ENCODE results near the gene ACTL9. TPM values are rescaled to one million over a fixed set of nuclear protein-coding genes. Genes with fewer than 3 reads are reported as not detected.

The ACTL9 gene
- total and polyA plus RNA-seq, 2 donors (not counting 3 experiments of a cell fraction or from before 2014, with no cell fraction given): not detected

- ChIA-PET CTCF (no interaction called here), POLR2A (no interaction called here)
- Histone ChIP-seq H3K4me3 (replicated peaks in 1 of 3; ENCODE audit: insufficient read depth in 1 of 3, low read depth in 1 of 3, low read length in 3 of 3) (no peak overlapping the region), H3K27ac (ENCODE audit: insufficient read depth, low read depth, low read length) (no peak overlapping the region), H3K79me2 (ENCODE audit: control insufficient read depth, insufficient read depth, low read length) (no peaks in the 10 kb centered on the region), H3K27me3 (ENCODE audit: control insufficient read depth in 2 of 2, insufficient read depth in 2 of 2, low read length in 2 of 2) (no peaks in the 10 kb centered on the region), H3K4me2 (ENCODE audit: insufficient read depth, low read length) (no peak overlapping the region), H2AFZ (ENCODE audit: low read depth, low read length) (no peak overlapping the region), H4K20me1 (replicated peaks; ENCODE audit: control insufficient read depth, extremely low read depth, insufficient read depth, low read length) (no peaks in the 10 kb centered on the region), H3K9me1 (replicated peaks; ENCODE audit: control insufficient read depth, extremely low read depth, insufficient read depth, low read length) (no peaks in the 10 kb centered on the region), H3K4me1 (ENCODE audit: control insufficient read depth, extremely low read depth, insufficient read depth, low read length) (no peaks in the 10 kb centered on the region), H3K36me3 (ENCODE audit: control insufficient read depth in 2 of 2, extremely low read depth in 1 of 2, insufficient read depth in 2 of 2, low read length in 2 of 2) (no peaks in the 10 kb centered on the region), H3K9ac (replicated peaks; ENCODE audit: extremely low read depth, insufficient read depth, low read length) (no peak overlapping the region), H3K9me3 (replicated peaks; ENCODE audit: control insufficient read depth, insufficient read depth, low read length) (no peaks in the 10 kb centered on the region)
- dilution Hi-C loops (cut with MboI; ENCODE audit: extremely low pct_ligation_motif_present, low sequenced_read_pairs): no loop called here
- no peak for TF ChIP-seq POLR2AphosphoS5 (IDR thresholded peaks at IDR 0.05; ENCODE audit: insufficient read depth, low read depth, low read length)
- TF ChIP-seq FOS (IDR thresholded peaks at IDR 0.05; ENCODE audit: borderline replicate concordance, insufficient read depth, low read length): no peak
- no peak for TF ChIP-seq EZH2 (IDR thresholded peaks at IDR 0.05; ENCODE audit: borderline replicate concordance, low read depth, low read length, severe bottlenecking)
- no peak for TF ChIP-seq MAX (IDR thresholded peaks at IDR 0.05; ENCODE audit: insufficient read depth, insufficient read length)
- TF ChIP-seq JUN (IDR thresholded peaks at IDR 0.05; ENCODE audit: borderline replicate concordance, insufficient read depth, insufficient read length, low read depth): no peak
- no peak for TF ChIP-seq MYC (IDR thresholded peaks at IDR 0.05; ENCODE audit: low read depth, low read length)
- TF ChIP-seq POLR2A (IDR thresholded peaks at IDR 0.05; ENCODE audit: low read depth, low read length): no peak
- intact Hi-C loops (cut with micrococcal nuclease): no loop called here
- FAIRE-seq (no peak), DNase-seq (ENCODE audit: low read depth, low spot score) (no peak)
- no TSS peak for BruUV-seq (replicated peaks)
Measured at GRCh38 chr19:8688930-8689329, 9.7 kb downstream of the ACTL9 start.

- Histone ChIP-seq H3K4me1 (ENCODE audit: control insufficient read depth, extremely low read depth, insufficient read depth, low read length) (no peaks in the 10 kb centered on the region), H3K79me2 (ENCODE audit: control insufficient read depth, insufficient read depth, low read length) (no peaks in the 10 kb centered on the region), H4K20me1 (replicated peaks; ENCODE audit: control insufficient read depth, extremely low read depth, insufficient read depth, low read length) (no peaks in the 10 kb centered on the region), H3K4me3 (replicated peaks in 1 of 3; ENCODE audit: insufficient read depth in 1 of 3, low read depth in 1 of 3, low read length in 3 of 3) (no peak overlapping the region), H3K27ac (ENCODE audit: insufficient read depth, low read depth, low read length) (no peak overlapping the region), H3K9me3 (replicated peaks; ENCODE audit: control insufficient read depth, insufficient read depth, low read length) (no peaks in the 10 kb centered on the region), H3K9me1 (replicated peaks; ENCODE audit: control insufficient read depth, extremely low read depth, insufficient read depth, low read length) (no peaks in the 10 kb centered on the region), H3K9ac (replicated peaks; ENCODE audit: extremely low read depth, insufficient read depth, low read length) (no peak overlapping the region), H3K36me3 (ENCODE audit: control insufficient read depth in 2 of 2, extremely low read depth in 1 of 2, insufficient read depth in 2 of 2, low read length in 2 of 2) (no peaks in the 10 kb centered on the region), H2AFZ (ENCODE audit: low read depth, low read length) (no peak overlapping the region), H3K27me3 (ENCODE audit: control insufficient read depth in 2 of 2, insufficient read depth in 2 of 2, low read length in 2 of 2) (no peaks in the 10 kb centered on the region), H3K4me2 (ENCODE audit: insufficient read depth, low read length) (no peak overlapping the region)
- intact Hi-C loops (cut with micrococcal nuclease) (no loop called here), dilution Hi-C loops (cut with MboI; ENCODE audit: extremely low pct_ligation_motif_present, low sequenced_read_pairs) (no loop called here)
- ChIA-PET POLR2A (no interaction called here), CTCF (no interaction called here)
- FAIRE-seq (no peak), DNase-seq (ENCODE audit: low read depth, low spot score) (no peak)
- BruUV-seq (replicated peaks): no TSS peak
- TF ChIP-seq POLR2AphosphoS5 (IDR thresholded peaks at IDR 0.05; ENCODE audit: insufficient read depth, low read depth, low read length): no peak
- no peak for TF ChIP-seq GATA2 (IDR thresholded peaks at IDR 0.05; ENCODE audit: insufficient read depth, insufficient read length, low read depth, low read length)
- TF ChIP-seq FOS (IDR thresholded peaks at IDR 0.05; ENCODE audit: borderline replicate concordance, insufficient read depth, low read length): no peak
Measured at GRCh38 chr19:8686549-8686948, 12.0 kb downstream of the ACTL9 start.
